K562 (cell line): ENCODE data around the gene CBFA2T3. TPM values are rescaled to one million over a fixed set of nuclear protein-coding genes. Genes with fewer than 3 reads are reported as not detected.
A peak's percentile ranks its signal among the peaks of the same experiment; 100 is the strongest.

Experiments used
- ATAC-seq: fragments of 200-7000 bp; cut with Tn5 transposase; 3 replicates; pipeline ENCODE4 v1.9.1; 2020; ENCODE audit warnings: moderate library complexity
- BruUV-seq: library from RNA; stranded (reverse); fragments of 400-500 nt; replicated peaks from 2 replicates; lab custom pipeline; 2021; lab: Mats Ljungman, UMichigan
- CTCF ChIA-PET: fragments of 300-600 bp; formaldehyde crosslinking; extraction: SDS; loops from one replicate; lab custom pipeline; 2021; ENCODE audit warnings: low intra/inter-chr PET ratio; lab: Yijun Ruan, JAX
- POLR2A ChIA-PET: fragments of 300-600, 350-650 bp; sonication (Branson Sonifier 250); formaldehyde crosslinking; extraction: SDS; loops from one replicate; lab custom pipeline; 2021; ENCODE audit warnings: antibody characterized with exemption, inconsistent platforms; lab: Yijun Ruan, JAX
- DNase-seq, 4 experiments: peaks; one replicate each; pipeline versions ENCODE4 v3.0.0 to v3.0.0-alpha.2; 2011 to 2018; ENCODE audit warnings: low spot score in 3 of 4, mixed read lengths in 3 of 4; ENCODE audit errors: extremely low read depth in 1 of 4
- FAIRE-seq: peaks from 2 replicates; lab custom pipeline; 2011; peaks lifted over from hg19 to GRCh38; lab: Jason Lieb, UNC
- H2AFZ ChIP-seq: 2 replicates; pipeline ENCODE4 v1.6.0; 2011; ENCODE audit warnings: low read depth, low read length, control low read depth, inconsistent platforms
- H3K27ac ChIP-seq: fragments of 200-600 bp; 3 replicates; pipeline ENCODE4 v1.8.0; 2011; ENCODE audit warnings: low read depth, mild to moderate bottlenecking, control low read depth, inconsistent platforms, low read length, moderate library complexity, mixed read lengths; ENCODE audit errors: extremely low read depth
- H3K27me3 ChIP-seq, 2 experiments: fragments of 300-600 bp in 1 of 2; 2 replicates in 1 of 2; 3 replicates in 1 of 2; pipeline versions ENCODE4 v1.6.0 to v1.8.0; 2011; ENCODE audit warnings: inconsistent platforms in 2 of 2, low read length in 2 of 2, mild to moderate bottlenecking in 1 of 2, mixed read lengths in 1 of 2, moderate library complexity in 1 of 2; ENCODE audit not compliant: control insufficient read depth in 2 of 2, insufficient read depth in 2 of 2
- H3K36me3 ChIP-seq: fragments of 300-600 bp; 3 replicates; pipeline ENCODE4 v1.8.0; 2011; ENCODE audit warnings: mild to moderate bottlenecking, low read length, inconsistent platforms; ENCODE audit not compliant: control insufficient read depth, insufficient read depth
- H3K4me1 ChIP-seq, 2 experiments: fragments of 200-600 bp in 1 of 2; replicated peaks in 1 of 2; 2 replicates in 1 of 2; 3 replicates in 1 of 2; pipeline versions ENCODE4 v1.5.1 to v1.8.0; 2011; ENCODE audit warnings: inconsistent platforms in 2 of 2, low read length in 2 of 2, mild to moderate bottlenecking in 1 of 2, mixed read lengths in 1 of 2, moderate library complexity in 1 of 2; ENCODE audit not compliant: control insufficient read depth in 2 of 2, insufficient read depth in 2 of 2
- H3K4me2 ChIP-seq: 2 replicates; pipeline ENCODE4 v1.6.1; 2011; ENCODE audit warnings: low read length, control low read depth, inconsistent platforms, mixed read lengths; ENCODE audit not compliant: insufficient read depth
- H3K4me3 ChIP-seq: fragments of 200-600 bp; sonication (generic), shearing (Covaris generic); 2 replicates; pipeline ENCODE4 v1.5.1; 2016; ENCODE audit warnings: control low read depth, inconsistent platforms
- H3K79me2 ChIP-seq: fragments of 200-600 bp; 3 replicates; pipeline ENCODE4 v1.8.0; 2011; ENCODE audit warnings: low read length, inconsistent platforms; ENCODE audit not compliant: control insufficient read depth, insufficient read depth
- H3K9ac ChIP-seq, 2 experiments: 2 replicates each; pipeline versions ENCODE4 v1.6.0 to v1.6.1; 2011; ENCODE audit warnings: low read depth in 2 of 2, low read length in 2 of 2, control low read depth in 1 of 2, inconsistent platforms in 1 of 2, mild to moderate bottlenecking in 1 of 2, mixed read lengths in 1 of 2; ENCODE audit not compliant: insufficient read depth in 1 of 2
- H3K9me1 ChIP-seq: one replicate; pipeline ENCODE4 v1.6.0; 2011; ENCODE audit warnings: inconsistent platforms, mild to moderate bottlenecking, low read length, moderate library complexity; ENCODE audit not compliant: control insufficient read depth, insufficient read depth
- H3K9me3 ChIP-seq: replicated peaks from 2 replicates; pipeline ENCODE4 v1.5.1; 2011; ENCODE audit warnings: low read depth, low read length, inconsistent platforms; ENCODE audit not compliant: control insufficient read depth, insufficient read depth
- H4K20me1 ChIP-seq: replicated peaks from 2 replicates; pipeline ENCODE4 v1.6.1; 2011; ENCODE audit warnings: low read length, inconsistent platforms, mixed read lengths; ENCODE audit not compliant: control insufficient read depth, insufficient read depth
- CBFA2T3 ChIP-seq: fragments of 450-650 bp; IDR thresholded peaks from 2 replicates; pipeline ENCODE4 v1.6.1; 2017
- EP300 ChIP-seq: IDR thresholded peaks from 2 replicates; pipeline ENCODE4 v1.6.1; 2012; ENCODE audit warnings: low read length, improper control_type of control experiment
- ESRRA ChIP-seq: fragments of 450-650 bp; IDR thresholded peaks from 2 replicates; pipeline ENCODE4 v1.6.1; 2014; ENCODE audit warnings: low read depth, mild to moderate bottlenecking, moderate library complexity, borderline replicate concordance
- FUS ChIP-seq: fragments of 200-400 bp; formaldehyde crosslinking; optimal IDR thresholded peaks from 2 replicates; pipeline ENCODE3; 2017; ENCODE audit warnings: low read depth, low read length
- KLF1 ChIP-seq: fragments of 450-650 bp; IDR thresholded peaks from 2 replicates; pipeline ENCODE4 v1.6.1; 2016; ENCODE audit warnings: missing genetic modification characterization, missing compliant biosample characterization
- MAZ ChIP-seq, 2 experiments: fragments of 450-650 bp in 1 of 2; sonication (generic) in 1 of 2; formaldehyde crosslinking; IDR thresholded peaks in 1 of 2; conservative IDR thresholded peaks in 1 of 2; 2 replicates each; pipeline versions ENCODE4 v1.4.0 to v1.5.0; 2020; ENCODE audit warnings: mild to moderate bottlenecking in 1 of 2, missing genetic modification reagents in 1 of 2
- MCM5 ChIP-seq: fragments of 450-650 bp; IDR thresholded peaks from 2 replicates; pipeline ENCODE4 v1.6.1; 2016; ENCODE audit warnings: low read depth
- PPARD ChIP-seq: fragments of 250-450 bp; sonication (Bioruptor Pico); IDR thresholded peaks from 2 replicates; pipeline ENCODE4 v1.8.0; 2022; ENCODE audit warnings: inconsistent platforms, mild to moderate bottlenecking, moderate library complexity
- RCOR1 ChIP-seq, 2 experiments: IDR thresholded peaks; 2 replicates each; pipeline ENCODE4 v1.6.1; 2012; ENCODE audit warnings: low read depth in 2 of 2, low read length in 2 of 2, borderline replicate concordance in 1 of 2, improper control_type of control experiment in 1 of 2
- SPI1 ChIP-seq: IDR thresholded peaks from 2 replicates; pipeline ENCODE4 v1.6.1; 2011; ENCODE audit warnings: low read depth, low read length, control low read depth, borderline replicate concordance
- ZBTB1 ChIP-seq: sonication (generic); formaldehyde crosslinking; IDR thresholded peaks from 2 replicates; pipeline ENCODE4 v1.8.1; 2023; ENCODE audit warnings: missing genetic modification reagents, low read depth, mild to moderate bottlenecking, borderline replicate concordance
- ZNF778 ChIP-seq: fragments of 450-650 bp; formaldehyde crosslinking; IDR thresholded peaks from 2 replicates; pipeline ENCODE4 v1.4.0; 2020; ENCODE audit warnings: mild to moderate bottlenecking, moderate library complexity
- WGBS: fragments of 100-300 bp; shearing (Covaris generic); methylation state at CpG from one replicate; pipeline ENCODE4 v1.1.6; 2016; ENCODE audit warnings: low coverage, mixed read lengths; ENCODE audit not compliant: insufficient coverage; ENCODE audit errors: missing lambda C conversion rate; 5-methylcytosine and 5-hydroxymethylcytosine counted together
- in situ Hi-C: fragments of 300-500 bp; cut with MboI; formaldehyde crosslinking; loops from 4 replicates; pipeline ENCODE4 v1.15.0; 2018; ENCODE audit warnings: inconsistent platforms, mixed read lengths
- intact Hi-C: fragments of 100-400 bp; cut with micrococcal nuclease; formaldehyde crosslinking; loops from 2 replicates; pipeline ENCODE4 v1.14.2; 2022
- polyA plus RNA-seq, 8 experiments: library from polyadenylated mRNA; depleted of rRNA in 4 of 8; stranded (reverse) in 5 of 8; unstranded in 3 of 8; fragments of >200 nt; fragmentation: Nextera tagmentation in 2 of 8; fragmentation: Illumina TruSeq in 1 of 8; extraction: Ambion mirVana in 2 of 8; extraction: Trizol in 1 of 8; gene quantifications; 2 replicates each; pipeline versions ENCODE4 v1.2.1 to v1.2.3, GENCODE V29; 2011 to 2014; ENCODE audit warnings: inconsistent platforms in 1 of 8, missing spikeins in 1 of 8
- total RNA-seq, 7 experiments: library from RNA; depleted of rRNA in 6 of 7; stranded (reverse); fragments of >200 nt in 6 of 7; fragmentation: Illumina TruSeq in 2 of 7; extraction: Trizol in 2 of 7; gene quantifications; 2 replicates each; pipeline versions ENCODE4 v1.2.1 to v1.2.3, GENCODE V29; 2011 to 2021; ENCODE audit warnings: low replicate concordance in 1 of 7
- TF ChIP-seq, protein P1 (sequence below): fragments of 450-650 bp; formaldehyde crosslinking; IDR thresholded peaks from 2 replicates; pipeline ENCODE4 v1.4.0; 2020; ENCODE audit warnings: mild to moderate bottlenecking, moderate library complexity
- TF ChIP-seq, protein P2 (sequence below): sonication (generic); formaldehyde crosslinking; IDR thresholded peaks from 2 replicates; pipeline ENCODE4 v1.8.0; 2022; ENCODE audit warnings: missing genetic modification reagents, mild to moderate bottlenecking, moderate library complexity, borderline replicate concordance
- TF ChIP-seq, protein P3 (sequence below): IDR thresholded peaks from 3 replicates; pipeline ENCODE4 v1.6.1; 2011; ENCODE audit warnings: borderline replicate concordance, mild to moderate bottlenecking, moderate library complexity; ENCODE audit not compliant: insufficient read length; ENCODE audit errors: extremely low read depth

CBFA2T3 gene
- total and polyA plus RNA-seq, 9 of the 15 experiments (the other 6 are each of a cell fraction or from before 2014, with no cell fraction given): 2.3 to 145 (median 6.7) TPM

DNA sequence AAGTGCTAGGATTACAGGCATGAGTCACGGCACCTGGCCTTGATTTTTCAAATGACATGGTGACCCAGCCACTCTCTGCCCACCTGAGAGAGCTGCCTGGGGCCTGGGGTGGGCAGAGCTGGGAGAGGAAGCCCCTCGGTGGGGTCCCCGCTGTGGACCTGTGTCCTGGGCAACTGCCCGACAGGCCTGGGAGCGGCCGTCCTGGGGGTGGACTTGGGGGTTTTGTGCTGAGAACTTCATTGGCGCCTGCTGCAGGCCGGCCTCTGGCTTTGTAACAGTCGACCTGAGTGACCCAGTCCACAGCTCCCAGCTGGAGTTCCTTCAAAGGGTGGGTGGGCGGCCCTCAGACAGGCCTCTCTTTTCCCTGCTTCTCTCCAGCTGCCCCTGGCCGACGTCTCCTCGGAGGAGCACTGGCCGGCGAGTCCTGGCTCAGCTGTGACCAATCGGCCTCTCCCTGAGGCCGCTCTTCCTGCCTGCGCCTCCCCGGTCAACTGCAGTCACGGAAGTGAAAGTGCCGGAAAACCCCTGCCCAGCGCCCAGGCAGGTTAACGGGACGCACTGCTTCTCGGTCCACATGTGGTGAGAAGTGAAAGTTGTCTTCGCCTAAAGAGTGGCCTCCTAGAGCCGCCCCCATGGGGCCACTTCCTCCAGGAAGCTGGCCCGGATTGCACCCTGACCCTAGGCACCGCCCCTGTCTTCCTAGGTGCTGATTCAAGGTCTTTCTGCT is 5.5 kb downstream of the CBFA2T3 start:
- peaks cover 60% of the 10 kb centered on the region for H4K20me1 ChIP-seq
- H3K9ac ChIP-seq: peak overlapping the region in 1 of 2 experiments; percentile 96; a peak in 2 of 4 replicates
- H3K79me2 ChIP-seq: peaks cover 100% of the 10 kb centered on the region
- ATAC-seq: no peak
- WGBS: 86% methylated on average over 26 of the region's 29 CpGs
- intact Hi-C loops (loop anchor here (10.0 kb wide), 1 partner anchor 193 kb away; no protein-coding TSS in a partner anchor), in situ Hi-C loops (no loop called here)
- H3K36me3 ChIP-seq: peaks cover 94% of the 10 kb centered on the region; the same call in 2 of the 3 replicates
- FAIRE-seq: peak; percentile 15
- H3K9me1 ChIP-seq: no peaks in the 10 kb centered on the region
- CTCF ChIA-PET: no interaction called here
- H3K27ac ChIP-seq: peak overlapping the region; percentile 37; the same call in 2 of the 3 replicates
- no peak overlapping the region for H2AFZ ChIP-seq
- H3K27me3 ChIP-seq: no peaks in the 10 kb centered on the region
- DNase-seq: peak in 1 of 4 experiments; percentile 51
- H3K4me2 ChIP-seq: no peak overlapping the region
- peaks cover 16 to 96% of the 10 kb centered on the region in 2 experiments; a peak in 3 of 5 replicates for H3K4me1 ChIP-seq
- no peak overlapping the region for H3K4me3 ChIP-seq
- H3K9me3 ChIP-seq: no peaks in the 10 kb centered on the region
- POLR2A ChIA-PET: interaction anchor here (0.7 to 1.6 kb wide), 3 partner anchors 8 to 122 kb away, joined by 3 to 6 read pairs (median 3); partner anchors contain the start of gene ACSF3
- no TSS peak for BruUV-seq
- TF ChIP-seq ZBTB1 (CRISPR knock-in tag) (no peak), ESRRA (peak; percentile 15; the same call in 1 of the 2 replicates), MCM5 (no peak), MAZ (CRISPR knock-in tag; conservative IDR thresholded peaks at IDR 0.05 in 1 of 2, IDR thresholded peaks at IDR 0.05 in 1 of 2) (0 out of 4 replicates have a peak, but pooled peaks of 1 of the 2 experiments have one; percentile 19), RCOR1 (IDR thresholded peaks at IDR 0.05; ENCODE audit: borderline replicate concordance in 1 of 2, low read depth in 2 of 2, low read length in 2 of 2) (peak in 1 of 2 experiments; percentile 68; a peak in 2 of 4 replicates), CBFA2T3 (no peak), KLF1 (tag) (no peak), EP300 (no peak), ZNF778 (no peak), FUS (no peak), SPI1 (0 out of 2 replicates have a peak, but pooled peaks have one; percentile 13), PPARD (CRISPR knock-in tag) (no peak)
- TF ChIP-seq, protein P1, sequence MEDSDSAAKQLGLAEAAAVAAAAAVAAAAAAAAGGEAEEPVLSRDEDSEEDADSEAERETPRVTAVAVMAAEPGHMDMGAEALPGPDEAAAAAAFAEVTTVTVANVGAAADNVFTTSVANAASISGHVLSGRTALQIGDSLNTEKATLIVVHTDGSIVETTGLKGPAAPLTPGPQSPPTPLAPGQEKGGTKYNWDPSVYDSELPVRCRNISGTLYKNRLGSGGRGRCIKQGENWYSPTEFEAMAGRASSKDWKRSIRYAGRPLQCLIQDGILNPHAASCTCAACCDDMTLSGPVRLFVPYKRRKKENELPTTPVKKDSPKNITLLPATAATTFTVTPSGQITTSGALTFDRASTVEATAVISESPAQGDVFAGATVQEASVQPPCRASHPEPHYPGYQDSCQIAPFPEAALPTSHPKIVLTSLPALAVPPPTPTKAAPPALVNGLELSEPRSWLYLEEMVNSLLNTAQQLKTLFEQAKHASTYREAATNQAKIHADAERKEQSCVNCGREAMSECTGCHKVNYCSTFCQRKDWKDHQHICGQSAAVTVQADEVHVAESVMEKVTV (CRISPR knock-in tag): no peak
- TF ChIP-seq, protein P2, sequence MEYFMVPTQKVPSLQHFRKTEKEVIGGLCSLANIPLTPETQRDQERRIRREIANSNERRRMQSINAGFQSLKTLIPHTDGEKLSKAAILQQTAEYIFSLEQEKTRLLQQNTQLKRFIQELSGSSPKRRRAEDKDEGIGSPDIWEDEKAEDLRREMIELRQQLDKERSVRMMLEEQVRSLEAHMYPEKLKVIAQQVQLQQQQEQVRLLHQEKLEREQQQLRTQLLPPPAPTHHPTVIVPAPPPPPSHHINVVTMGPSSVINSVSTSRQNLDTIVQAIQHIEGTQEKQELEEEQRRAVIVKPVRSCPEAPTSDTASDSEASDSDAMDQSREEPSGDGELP (CRISPR knock-in tag): peak; percentile 49; the same call in 1 of the 2 replicates
- TF ChIP-seq, protein P3, sequence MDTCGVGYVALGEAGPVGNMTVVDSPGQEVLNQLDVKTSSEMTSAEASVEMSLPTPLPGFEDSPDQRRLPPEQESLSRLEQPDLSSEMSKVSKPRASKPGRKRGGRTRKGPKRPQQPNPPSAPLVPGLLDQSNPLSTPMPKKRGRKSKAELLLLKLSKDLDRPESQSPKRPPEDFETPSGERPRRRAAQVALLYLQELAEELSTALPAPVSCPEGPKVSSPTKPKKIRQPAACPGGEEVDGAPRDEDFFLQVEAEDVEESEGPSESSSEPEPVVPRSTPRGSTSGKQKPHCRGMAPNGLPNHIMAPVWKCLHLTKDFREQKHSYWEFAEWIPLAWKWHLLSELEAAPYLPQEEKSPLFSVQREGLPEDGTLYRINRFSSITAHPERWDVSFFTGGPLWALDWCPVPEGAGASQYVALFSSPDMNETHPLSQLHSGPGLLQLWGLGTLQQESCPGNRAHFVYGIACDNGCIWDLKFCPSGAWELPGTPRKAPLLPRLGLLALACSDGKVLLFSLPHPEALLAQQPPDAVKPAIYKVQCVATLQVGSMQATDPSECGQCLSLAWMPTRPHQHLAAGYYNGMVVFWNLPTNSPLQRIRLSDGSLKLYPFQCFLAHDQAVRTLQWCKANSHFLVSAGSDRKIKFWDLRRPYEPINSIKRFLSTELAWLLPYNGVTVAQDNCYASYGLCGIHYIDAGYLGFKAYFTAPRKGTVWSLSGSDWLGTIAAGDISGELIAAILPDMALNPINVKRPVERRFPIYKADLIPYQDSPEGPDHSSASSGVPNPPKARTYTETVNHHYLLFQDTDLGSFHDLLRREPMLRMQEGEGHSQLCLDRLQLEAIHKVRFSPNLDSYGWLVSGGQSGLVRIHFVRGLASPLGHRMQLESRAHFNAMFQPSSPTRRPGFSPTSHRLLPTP: peak; percentile 72
